ENCODE measurements around the gene CCDC142.
"Not testable (repeated sequence)": the region's sequence is repeated elsewhere in the genome, so short reads cannot be mapped to it uniquely, and the experiment has no call there.

The CCDC142 gene

GRCh38 chr2:74497777-74498499 lies 15.1 kb upstream of the CCDC142 start:
- DNase-seq, result no peak

GRCh38 chr2:74496997-74497776 lies 14.4 kb upstream of the CCDC142 start:
- no peak for DNase-seq

GRCh38 chr2:74495440-74495839 lies 12.6 kb upstream of the CCDC142 start:
- DNase-seq, result no peak

GRCh38 chr2:74493546-74493945 lies 10.7 kb upstream of the CCDC142 start:
- no peak for DNase-seq

GRCh38 chr2:74491648-74492544 lies 9.1 kb upstream of the CCDC142 start:
- no peak for DNase-seq

- no peak for DNase-seq
Observed at GRCh38 chr2:74489906-74490305, 7.1 kb upstream of the CCDC142 start.

GRCh38 chr2:74488643-74489481 lies 6.1 kb upstream of the CCDC142 start:
- DNase-seq, result no peak

- DNase-seq, result no peak
Observed at GRCh38 chr2:74486141-74486540, 3.3 kb upstream of the CCDC142 start.

- not testable (repeated sequence) for DNase-seq
Observed at GRCh38 chr2:74483675-74484164, 922 bp upstream of the CCDC142 start.

GRCh38 chr2:74481961-74482800 lies 617 bp downstream of the CCDC142 start:
- DNase-seq, result no peak

GRCh38 chr2:74481431-74481830 lies 1.4 kb downstream of the CCDC142 start:
- DNase-seq, result no peak

- no peak for DNase-seq
Observed at GRCh38 chr2:74474899-74475298, 7.9 kb downstream of the CCDC142 start.

- DNase-seq, result no peak
Observed at GRCh38 chr2:74474481-74474880, 8.3 kb downstream of the CCDC142 start.

- no peak for DNase-seq
Observed at GRCh38 chr2:74472945-74473258, 9.9 kb downstream of the CCDC142 start.

- DNase-seq, result peak; percentile 69
Observed at GRCh38 chr2:74472086-74472944, 10.5 kb downstream of the CCDC142 start, which contains the start of gene MRPL53. MRPL53 (minus strand) TSS chr2:74472680; CDS start chr2:74472660, 20 bp downstream.

- no peak for DNase-seq
Observed at GRCh38 chr2:74471332-74472065, 11.3 kb downstream of the CCDC142 start.

- DNase-seq, result not testable (repeated sequence)
Observed at GRCh38 chr2:74470742-74471141, 12.1 kb downstream of the CCDC142 start.

- DNase-seq, result no peak
Observed at GRCh38 chr2:74464406-74464805, 18.4 kb downstream of the CCDC142 start.

GRCh38 chr2:74462786-74463105 lies 20.1 kb downstream of the CCDC142 start:
- DNase-seq, result no peak

Data from SIG-M5 (cell line).